Loucy (cell line): ENCODE data around the gene PTOV1.

Source experiments
- H2AFZ ChIP-seq: fragments of 200-600 bp; sonication (generic); 2 replicates; pipeline ENCODE4 v1.6.0; 2016; ENCODE audit warnings: antibody characterized with exemption, mild to moderate bottlenecking, low read length, moderate library complexity
- H3F3A ChIP-seq: fragments of 200-600 bp; 2 replicates; pipeline ENCODE4 v1.6.0; 2016; ENCODE audit warnings: antibody characterized with exemption, low read depth, mild to moderate bottlenecking
- H3K27me3 ChIP-seq: fragments of 200-600 bp; sonication (generic); 2 replicates; pipeline ENCODE4 v1.6.1; 2014; ENCODE audit warnings: low read length, mild to moderate bottlenecking; ENCODE audit not compliant: insufficient read depth, poor library complexity, severe bottlenecking
- H3K36me3 ChIP-seq: fragments of 200-600 bp; sonication (generic); 2 replicates; pipeline ENCODE4 v1.6.1; 2016; ENCODE audit warnings: low read length; ENCODE audit not compliant: insufficient read depth
- H3K4me1 ChIP-seq: fragments of 200-600 bp; sonication (generic); 2 replicates; pipeline ENCODE4 v1.5.1; 2014; ENCODE audit warnings: low read length, mild to moderate bottlenecking; ENCODE audit not compliant: insufficient read depth, poor library complexity, severe bottlenecking
- H3K4me2 ChIP-seq: fragments of 200-600 bp; sonication (generic); 2 replicates; pipeline ENCODE4 v1.6.0; 2014; ENCODE audit warnings: antibody characterized with exemption, low read length, low read depth, mild to moderate bottlenecking; ENCODE audit not compliant: poor library complexity, severe bottlenecking
- H3K4me3 ChIP-seq: fragments of 200-600 bp; sonication (generic); 2 replicates; pipeline ENCODE4 v1.5.1; 2014; ENCODE audit warnings: low read length, mild to moderate bottlenecking, mixed read lengths; ENCODE audit not compliant: poor library complexity, severe bottlenecking
- H3K79me2 ChIP-seq: fragments of 200-600 bp; sonication (generic); 2 replicates; pipeline ENCODE4 v1.6.1; 2014; ENCODE audit warnings: low read length; ENCODE audit not compliant: insufficient read depth
- H3K9ac ChIP-seq: fragments of 200-600 bp; sonication (generic); 2 replicates; pipeline ENCODE4 v1.6.0; 2014; ENCODE audit warnings: mild to moderate bottlenecking, low read depth, low read length, moderate library complexity; ENCODE audit not compliant: poor library complexity, severe bottlenecking
- H3K9me2 ChIP-seq: fragments of 200-600 bp; sonication (generic); replicated peaks from 2 replicates; pipeline ENCODE4 v1.6.1; 2016; ENCODE audit warnings: low read depth, low read length, mixed read lengths
- H3K9me3 ChIP-seq: fragments of 200-600 bp; sonication (generic); 2 replicates; pipeline ENCODE4 v1.6.1; 2014; ENCODE audit warnings: mild to moderate bottlenecking, antibody characterized with exemption, low read length, low read depth; ENCODE audit not compliant: insufficient read depth
- H4K20me1 ChIP-seq: fragments of 200-600 bp; sonication (generic); 2 replicates; pipeline ENCODE4 v1.6.0; 2014; ENCODE audit warnings: antibody characterized with exemption, low read length, mild to moderate bottlenecking; ENCODE audit not compliant: insufficient read depth, poor library complexity, severe bottlenecking
- CTCF ChIP-seq: fragments of 200-600 bp; sonication (generic); conservative IDR thresholded peaks from 2 replicates; pipeline ENCODE4 v1.5.1; 2014; ENCODE audit warnings: mild to moderate bottlenecking, antibody characterized with exemption, low read length
- EZH2phosphoT487 ChIP-seq: fragments of 200-600 bp; IDR thresholded peaks from 2 replicates; pipeline ENCODE4 v1.6.1; 2018; ENCODE audit warnings: antibody characterized with exemption, mild to moderate bottlenecking, moderate library complexity, borderline replicate concordance

PTOV1 gene

GRCh38 chr19:49910179-49910578, 59.2 kb downstream of the PTOV1 start:
- Histone ChIP-seq H3K79me2 (peaks cover 72% of the 10 kb centered on the region), H3K27me3 (no peaks in the 10 kb centered on the region)

More at GRCh38 chr19:49910179-49910578, 59.2 kb downstream of the PTOV1 start:
- Histone ChIP-seq H3K4me2 (no peak overlapping the region), H3K4me1 (peaks cover 11% of the 10 kb centered on the region), H3K9ac (no peak overlapping the region), H2AFZ (no peak overlapping the region), H3F3A (no peaks in the 10 kb centered on the region), H3K9me3 (no peaks in the 10 kb centered on the region), H4K20me1 (peaks cover 81% of the 10 kb centered on the region), H3K36me3 (peaks cover 82% of the 10 kb centered on the region; the same call in 1 of the 2 replicates), H3K4me3 (no peak overlapping the region), H3K9me2 (no peaks in the 10 kb centered on the region)
- no peak for TF ChIP-seq CTCF
- no peak for TF ChIP-seq EZH2phosphoT487
